NT2/D1 (cell line): ENCODE data around the gene CROCC2.

ENCODE experiments used
- YY1 ChIP-seq: IDR thresholded peaks from 2 replicates; pipeline ENCODE4 v1.6.1; 2011; ENCODE audit not compliant: insufficient read length, insufficient read depth
- ZNF274 ChIP-seq: IDR thresholded peaks from 2 replicates; pipeline ENCODE4 v1.6.1; 2011; ENCODE audit warnings: mild to moderate bottlenecking, low read depth, low read length

- TF ChIP-seq YY1 (no peak), ZNF274 (no peak)
These were observed 9.7 kb upstream of the CROCC2 start for GRCh38 chr2:240896394-240896793.
